ENCODE measurements around the gene PCYT2.
A peak's percentile ranks its signal among the peaks of the same experiment; 100 is the strongest.

Gene PCYT2

DNA sequence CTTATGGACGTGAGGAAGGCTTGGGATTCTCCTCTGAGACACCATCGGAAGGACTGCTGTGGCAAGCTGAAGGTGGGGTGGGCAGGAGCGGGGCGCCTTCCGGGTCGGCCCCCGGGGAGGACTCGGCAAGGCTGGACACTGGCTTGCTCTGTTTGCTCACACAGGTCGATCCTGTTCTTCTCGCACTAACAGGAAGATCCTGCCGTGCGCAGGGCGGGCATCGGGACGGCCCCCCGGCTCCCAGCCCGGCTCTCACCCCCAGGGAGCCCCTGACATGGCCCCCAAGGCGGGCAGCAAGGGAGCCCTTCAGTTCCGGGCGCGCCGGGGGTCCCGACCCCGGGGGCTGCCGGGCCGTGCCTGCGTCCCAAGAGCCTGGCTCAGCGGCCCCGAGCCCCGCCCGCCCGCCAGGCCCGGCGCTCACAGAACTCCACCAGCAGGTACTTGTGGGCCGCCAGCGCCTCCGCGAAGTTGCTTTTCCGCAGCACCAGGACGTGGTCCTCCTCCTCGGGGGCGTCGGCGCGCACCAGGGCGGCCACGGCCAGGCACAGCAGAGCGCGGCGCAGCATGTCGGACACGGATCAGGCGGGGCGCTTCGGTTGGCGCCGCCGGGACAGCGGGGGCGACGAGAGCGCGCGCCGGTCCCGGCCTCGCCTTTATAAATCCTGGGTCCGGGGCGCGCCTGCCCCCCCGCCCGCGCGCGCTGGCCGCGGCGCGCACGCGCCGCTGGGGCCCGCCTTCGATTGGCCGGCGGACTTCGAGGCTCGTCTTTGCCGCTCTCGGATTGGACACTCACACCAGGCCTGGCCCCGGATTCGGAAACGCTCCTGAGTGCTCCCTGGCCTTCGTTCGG lies 51.1 kb downstream of the PCYT2 start, which contains the start of gene P4HB (continued):
- TF ChIP-seq, protein P1, sequence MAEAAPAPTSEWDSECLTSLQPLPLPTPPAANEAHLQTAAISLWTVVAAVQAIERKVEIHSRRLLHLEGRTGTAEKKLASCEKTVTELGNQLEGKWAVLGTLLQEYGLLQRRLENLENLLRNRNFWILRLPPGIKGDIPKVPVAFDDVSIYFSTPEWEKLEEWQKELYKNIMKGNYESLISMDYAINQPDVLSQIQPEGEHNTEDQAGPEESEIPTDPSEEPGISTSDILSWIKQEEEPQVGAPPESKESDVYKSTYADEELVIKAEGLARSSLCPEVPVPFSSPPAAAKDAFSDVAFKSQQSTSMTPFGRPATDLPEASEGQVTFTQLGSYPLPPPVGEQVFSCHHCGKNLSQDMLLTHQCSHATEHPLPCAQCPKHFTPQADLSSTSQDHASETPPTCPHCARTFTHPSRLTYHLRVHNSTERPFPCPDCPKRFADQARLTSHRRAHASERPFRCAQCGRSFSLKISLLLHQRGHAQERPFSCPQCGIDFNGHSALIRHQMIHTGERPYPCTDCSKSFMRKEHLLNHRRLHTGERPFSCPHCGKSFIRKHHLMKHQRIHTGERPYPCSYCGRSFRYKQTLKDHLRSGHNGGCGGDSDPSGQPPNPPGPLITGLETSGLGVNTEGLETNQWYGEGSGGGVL (tag by site-specific recombination; IDR thresholded peaks at IDR 0.05): no peak
- TF ChIP-seq ZNF335 (tag by site-specific recombination; conservative IDR thresholded peaks at IDR 0.05) (peak; percentile 49), GLIS1 (tag by site-specific recombination; IDR thresholded peaks at IDR 0.05) (peak; percentile 85), ZNF660 (tag by site-specific recombination; IDR thresholded peaks at IDR 0.05) (peak; percentile 94), YY1 (tag by site-specific recombination; IDR thresholded peaks at IDR 0.05) (no peak), ZFP37 (tag by site-specific recombination; IDR thresholded peaks at IDR 0.05) (no peak), ZNF423 (tag by site-specific recombination; IDR thresholded peaks at IDR 0.05) (no peak), ZNF514 (tag by site-specific recombination; IDR thresholded peaks at IDR 0.05) (no peak), ZNF354C (tag by site-specific recombination; IDR thresholded peaks at IDR 0.05; ENCODE audit: borderline replicate concordance, low read depth) (no peak), KLF10 (tag by site-specific recombination; IDR thresholded peaks at IDR 0.05) (peak; percentile 13; the same call in 1 of the 2 replicates), ZFHX2 (tag by site-specific recombination; conservative IDR thresholded peaks at IDR 0.05) (peak; percentile 72), ZNF623 (tag by site-specific recombination; IDR thresholded peaks at IDR 0.05) (no peak)
- TF ChIP-seq, protein P2, sequence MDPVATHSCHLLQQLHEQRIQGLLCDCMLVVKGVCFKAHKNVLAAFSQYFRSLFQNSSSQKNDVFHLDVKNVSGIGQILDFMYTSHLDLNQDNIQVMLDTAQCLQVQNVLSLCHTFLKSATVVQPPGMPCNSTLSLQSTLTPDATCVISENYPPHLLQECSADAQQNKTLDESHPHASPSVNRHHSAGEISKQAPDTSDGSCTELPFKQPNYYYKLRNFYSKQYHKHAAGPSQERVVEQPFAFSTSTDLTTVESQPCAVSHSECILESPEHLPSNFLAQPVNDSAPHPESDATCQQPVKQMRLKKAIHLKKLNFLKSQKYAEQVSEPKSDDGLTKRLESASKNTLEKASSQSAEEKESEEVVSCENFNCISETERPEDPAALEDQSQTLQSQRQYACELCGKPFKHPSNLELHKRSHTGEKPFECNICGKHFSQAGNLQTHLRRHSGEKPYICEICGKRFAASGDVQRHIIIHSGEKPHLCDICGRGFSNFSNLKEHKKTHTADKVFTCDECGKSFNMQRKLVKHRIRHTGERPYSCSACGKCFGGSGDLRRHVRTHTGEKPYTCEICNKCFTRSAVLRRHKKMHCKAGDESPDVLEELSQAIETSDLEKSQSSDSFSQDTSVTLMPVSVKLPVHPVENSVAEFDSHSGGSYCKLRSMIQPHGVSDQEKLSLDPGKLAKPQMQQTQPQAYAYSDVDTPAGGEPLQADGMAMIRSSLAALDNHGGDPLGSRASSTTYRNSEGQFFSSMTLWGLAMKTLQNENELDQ (tag by site-specific recombination; IDR thresholded peaks at IDR 0.05; ENCODE audit: low read depth): no peak
- TF ChIP-seq, protein P3, sequence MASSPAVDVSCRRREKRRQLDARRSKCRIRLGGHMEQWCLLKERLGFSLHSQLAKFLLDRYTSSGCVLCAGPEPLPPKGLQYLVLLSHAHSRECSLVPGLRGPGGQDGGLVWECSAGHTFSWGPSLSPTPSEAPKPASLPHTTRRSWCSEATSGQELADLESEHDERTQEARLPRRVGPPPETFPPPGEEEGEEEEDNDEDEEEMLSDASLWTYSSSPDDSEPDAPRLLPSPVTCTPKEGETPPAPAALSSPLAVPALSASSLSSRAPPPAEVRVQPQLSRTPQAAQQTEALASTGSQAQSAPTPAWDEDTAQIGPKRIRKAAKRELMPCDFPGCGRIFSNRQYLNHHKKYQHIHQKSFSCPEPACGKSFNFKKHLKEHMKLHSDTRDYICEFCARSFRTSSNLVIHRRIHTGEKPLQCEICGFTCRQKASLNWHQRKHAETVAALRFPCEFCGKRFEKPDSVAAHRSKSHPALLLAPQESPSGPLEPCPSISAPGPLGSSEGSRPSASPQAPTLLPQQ (tag by site-specific recombination; IDR thresholded peaks at IDR 0.05): 0 out of 2 replicates have a peak, but pooled peaks have one; percentile 30
- TF ChIP-seq, protein P4, sequence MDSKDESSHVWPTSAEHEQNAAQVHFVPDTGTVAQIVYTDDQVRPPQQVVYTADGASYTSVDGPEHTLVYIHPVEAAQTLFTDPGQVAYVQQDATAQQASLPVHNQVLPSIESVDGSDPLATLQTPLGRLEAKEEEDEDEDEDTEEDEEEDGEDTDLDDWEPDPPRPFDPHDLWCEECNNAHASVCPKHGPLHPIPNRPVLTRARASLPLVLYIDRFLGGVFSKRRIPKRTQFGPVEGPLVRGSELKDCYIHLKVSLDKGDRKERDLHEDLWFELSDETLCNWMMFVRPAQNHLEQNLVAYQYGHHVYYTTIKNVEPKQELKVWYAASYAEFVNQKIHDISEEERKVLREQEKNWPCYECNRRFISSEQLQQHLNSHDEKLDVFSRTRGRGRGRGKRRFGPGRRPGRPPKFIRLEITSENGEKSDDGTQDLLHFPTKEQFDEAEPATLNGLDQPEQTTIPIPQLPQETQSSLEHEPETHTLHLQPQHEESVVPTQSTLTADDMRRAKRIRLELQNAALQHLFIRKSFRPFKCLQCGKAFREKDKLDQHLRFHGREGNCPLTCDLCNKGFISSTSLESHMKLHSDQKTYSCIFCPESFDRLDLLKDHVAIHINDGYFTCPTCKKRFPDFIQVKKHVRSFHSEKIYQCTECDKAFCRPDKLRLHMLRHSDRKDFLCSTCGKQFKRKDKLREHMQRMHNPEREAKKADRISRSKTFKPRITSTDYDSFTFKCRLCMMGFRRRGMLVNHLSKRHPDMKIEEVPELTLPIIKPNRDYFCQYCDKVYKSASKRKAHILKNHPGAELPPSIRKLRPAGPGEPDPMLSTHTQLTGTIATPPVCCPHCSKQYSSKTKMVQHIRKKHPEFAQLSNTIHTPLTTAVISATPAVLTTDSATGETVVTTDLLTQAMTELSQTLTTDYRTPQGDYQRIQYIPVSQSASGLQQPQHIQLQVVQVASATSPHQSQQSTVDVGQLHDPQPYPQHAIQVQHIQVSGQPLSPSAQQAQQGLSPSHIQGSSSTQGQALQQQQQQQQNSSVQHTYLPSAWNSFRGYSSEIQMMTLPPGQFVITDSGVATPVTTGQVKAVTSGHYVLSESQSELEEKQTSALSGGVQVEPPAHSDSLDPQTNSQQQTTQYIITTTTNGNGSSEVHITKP (tag by site-specific recombination; IDR thresholded peaks at IDR 0.05): no peak
- TF ChIP-seq, protein P5, sequence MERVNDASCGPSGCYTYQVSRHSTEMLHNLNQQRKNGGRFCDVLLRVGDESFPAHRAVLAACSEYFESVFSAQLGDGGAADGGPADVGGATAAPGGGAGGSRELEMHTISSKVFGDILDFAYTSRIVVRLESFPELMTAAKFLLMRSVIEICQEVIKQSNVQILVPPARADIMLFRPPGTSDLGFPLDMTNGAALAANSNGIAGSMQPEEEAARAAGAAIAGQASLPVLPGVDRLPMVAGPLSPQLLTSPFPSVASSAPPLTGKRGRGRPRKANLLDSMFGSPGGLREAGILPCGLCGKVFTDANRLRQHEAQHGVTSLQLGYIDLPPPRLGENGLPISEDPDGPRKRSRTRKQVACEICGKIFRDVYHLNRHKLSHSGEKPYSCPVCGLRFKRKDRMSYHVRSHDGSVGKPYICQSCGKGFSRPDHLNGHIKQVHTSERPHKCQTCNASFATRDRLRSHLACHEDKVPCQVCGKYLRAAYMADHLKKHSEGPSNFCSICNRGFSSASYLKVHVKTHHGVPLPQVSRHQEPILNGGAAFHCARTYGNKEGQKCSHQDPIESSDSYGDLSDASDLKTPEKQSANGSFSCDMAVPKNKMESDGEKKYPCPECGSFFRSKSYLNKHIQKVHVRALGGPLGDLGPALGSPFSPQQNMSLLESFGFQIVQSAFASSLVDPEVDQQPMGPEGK (tag by site-specific recombination; IDR thresholded peaks at IDR 0.05): 0 out of 2 replicates have a peak, but pooled peaks have one; percentile 39

All from HEK293 (cell line).